HG03097 (cell line): ENCODE results near the gene KRTAP5-2.
A peak's percentile ranks its signal among the peaks of the same experiment; 100 is the strongest.
"Not testable (repeated sequence)": the region's sequence is repeated elsewhere in the genome, so short reads cannot be mapped to it uniquely, and the experiment has no call there.

Experiments used
- ATAC-seq: cut with Tn5 transposase; IDR thresholded peaks from one replicate; pipeline ENCODE4 v1.9.1; 2021; ENCODE audit not compliant: unreplicated experiment, low FRiP score

Gene KRTAP5-2

DNA sequence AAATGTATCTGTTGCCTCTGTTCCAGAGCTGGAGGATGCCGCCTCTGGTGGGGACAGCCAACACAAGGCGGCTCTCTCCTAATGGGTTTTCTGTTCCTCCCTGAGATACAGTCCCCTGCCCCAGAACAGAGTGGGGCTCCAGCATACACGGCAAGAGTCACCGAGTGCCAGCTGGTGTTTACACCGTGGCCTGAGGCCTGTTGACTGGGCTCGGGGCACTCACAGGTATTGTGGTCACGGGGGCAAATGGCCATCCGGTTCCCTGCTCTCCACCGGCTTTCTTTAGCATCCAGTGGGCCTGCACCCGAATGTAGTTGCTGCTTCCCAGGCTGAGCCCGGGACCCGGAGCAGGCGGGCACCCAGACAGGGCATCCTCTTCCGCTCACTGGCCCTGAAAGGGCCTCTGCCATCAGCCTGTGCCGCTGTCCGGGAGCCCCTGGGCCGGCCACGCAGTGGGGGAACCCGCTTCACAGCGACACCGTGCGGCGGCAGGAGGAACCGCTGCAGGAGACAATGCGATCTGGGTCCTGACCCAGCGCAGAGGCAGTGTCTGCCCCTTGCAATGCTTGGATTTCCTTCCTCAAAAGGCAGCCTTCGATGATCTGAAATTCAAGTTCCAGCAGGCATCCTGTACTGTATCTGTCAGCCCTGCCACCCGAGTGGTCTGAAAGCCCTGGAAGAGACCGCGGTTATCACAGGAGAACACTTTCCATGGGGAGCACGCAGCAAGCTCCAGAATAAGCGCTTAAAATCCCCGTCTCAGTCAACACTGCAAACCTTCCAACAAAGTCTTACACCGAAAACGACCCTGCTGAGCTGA, 30.6 kb upstream of the KRTAP5-2 start:
- ATAC-seq = no peak

- no peak for ATAC-seq
Measured at GRCh38 chr11:1625541-1625940, 27.4 kb upstream of the KRTAP5-2 start.

GRCh38 chr11:1624621-1625020, 26.5 kb upstream of the KRTAP5-2 start:
- ATAC-seq = no peak

DNA sequence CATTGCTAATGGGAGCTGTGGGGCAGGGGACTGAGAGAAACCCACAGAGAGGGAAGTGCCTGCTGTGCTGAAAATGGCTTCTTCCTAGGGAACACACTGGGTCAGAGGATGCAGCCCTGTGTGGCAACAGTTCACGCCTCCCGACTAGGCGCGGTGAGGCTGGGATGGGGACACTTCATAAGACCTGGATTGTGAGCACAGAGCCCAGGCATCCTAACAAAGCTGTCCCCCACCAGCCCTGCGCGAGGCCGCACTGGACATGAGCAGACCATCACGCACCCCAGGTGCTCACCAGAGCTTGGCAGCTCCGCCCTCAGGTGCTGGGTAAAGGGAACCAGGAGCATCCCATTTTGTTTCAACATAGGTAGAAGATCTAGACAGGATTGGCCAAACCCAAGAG, 25.6 kb upstream of the KRTAP5-2 start:
- ATAC-seq = no peak

GRCh38 chr11:1622086-1622485, 24.0 kb upstream of the KRTAP5-2 start, which contains the start of gene KRTAP5-4:
KRTAP5-4 (minus strand) TSS chr11:1622138; CDS start chr11:1622093, 45 bp downstream.
- ATAC-seq = no peak

- no peak for ATAC-seq
Measured at GRCh38 chr11:1619449-1619848, 21.4 kb upstream of the KRTAP5-2 start.

- ATAC-seq = no peak
Measured at GRCh38 chr11:1618231-1618630, 20.1 kb upstream of the KRTAP5-2 start.

DNA sequence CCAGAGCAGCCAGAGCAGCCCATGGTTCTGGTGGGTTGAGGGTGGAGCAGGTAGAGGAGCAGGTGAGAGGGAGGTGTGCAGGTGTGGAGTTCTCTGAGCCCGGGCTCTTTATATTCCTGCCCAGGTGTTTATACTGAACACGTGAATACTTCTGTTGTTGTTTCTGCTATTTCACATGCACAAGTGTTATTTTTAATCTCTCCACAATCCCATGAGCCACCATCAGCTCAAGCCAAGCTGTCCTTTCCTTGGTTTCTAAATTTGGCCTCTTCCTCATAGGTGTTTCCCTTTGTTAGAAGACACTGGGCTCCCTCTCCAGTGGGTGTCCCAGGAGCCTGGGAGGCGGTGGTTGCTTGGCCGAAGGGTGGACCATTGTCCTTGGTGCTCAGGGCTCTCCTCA, 10.3 kb upstream of the KRTAP5-2 start, which contains the start of gene KRTAP5-3:
KRTAP5-3 (minus strand) TSS at position 101 of the 400 bp plus-strand sequence; CDS start at position 23, 78 bp downstream.
- ATAC-seq = no peak

- not testable (repeated sequence) for ATAC-seq
Measured at GRCh38 chr11:1607901-1608300, 9.8 kb upstream of the KRTAP5-2 start.

DNA sequence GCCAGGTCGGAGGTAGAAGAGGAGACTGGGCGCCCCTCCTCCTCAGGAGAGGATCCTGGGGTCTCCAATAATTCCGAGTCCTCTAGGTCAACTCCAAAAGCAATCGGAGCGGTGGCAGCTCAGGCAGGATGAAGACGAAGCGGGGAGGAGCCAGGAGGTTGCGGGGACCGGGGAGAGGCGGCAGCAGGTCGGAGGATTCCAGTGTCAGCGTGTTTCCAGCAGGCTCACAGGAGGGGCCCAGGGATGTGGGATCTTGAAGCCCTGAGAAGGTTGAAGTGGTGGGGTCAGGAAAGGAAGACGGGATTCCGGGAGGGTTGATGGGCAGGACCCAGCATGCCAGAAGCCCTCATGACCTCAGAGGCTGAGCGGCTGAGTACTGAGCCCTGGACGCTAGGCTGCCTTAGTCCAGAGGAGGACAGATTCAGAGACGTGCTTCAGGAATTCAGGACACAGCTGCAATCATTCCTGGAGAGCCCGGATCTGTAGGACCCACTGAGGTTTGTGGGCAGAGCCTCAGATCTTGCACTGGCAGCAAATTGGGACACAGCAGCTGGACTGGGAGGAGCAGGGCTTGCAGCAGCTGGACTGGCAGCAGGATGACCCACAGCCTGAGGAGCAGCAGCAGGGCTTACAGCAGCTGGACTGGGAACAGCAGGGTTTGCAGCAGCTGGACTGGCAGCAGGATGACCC, 9.2 kb upstream of the KRTAP5-2 start:
- not testable (repeated sequence) for ATAC-seq

- peak; percentile 80 for ATAC-seq
Measured at GRCh38 chr11:1605923-1606322, 7.8 kb upstream of the KRTAP5-2 start.

DNA sequence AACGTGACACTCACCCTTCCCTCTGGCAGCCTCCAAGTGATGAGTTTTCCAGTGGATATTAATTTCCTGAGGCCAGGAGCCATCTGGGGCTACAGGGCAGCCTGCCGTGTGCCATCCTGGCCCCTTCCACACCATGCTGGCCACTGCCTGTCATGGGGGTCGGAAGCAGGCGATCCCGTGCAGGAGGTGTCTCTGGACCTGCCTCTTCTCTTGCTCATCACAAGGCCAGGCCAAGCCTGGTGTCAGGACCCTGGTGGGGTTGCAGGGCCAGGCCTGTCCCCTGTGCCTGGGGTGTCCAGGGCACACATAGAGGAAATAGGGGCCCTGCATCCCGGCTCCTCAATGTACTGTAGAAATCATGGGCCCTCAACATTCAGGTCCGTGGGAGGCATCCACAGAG, 6.6 kb upstream of the KRTAP5-2 start:
- ATAC-seq = no peak

GRCh38 chr11:1604181-1604580, 6.1 kb upstream of the KRTAP5-2 start:
- no peak for ATAC-seq

- no peak for ATAC-seq
Measured at GRCh38 chr11:1603629-1604028, 5.5 kb upstream of the KRTAP5-2 start.

- not testable (repeated sequence) for ATAC-seq
Measured at GRCh38 chr11:1601663-1602062, 3.6 kb upstream of the KRTAP5-2 start.

DNA sequence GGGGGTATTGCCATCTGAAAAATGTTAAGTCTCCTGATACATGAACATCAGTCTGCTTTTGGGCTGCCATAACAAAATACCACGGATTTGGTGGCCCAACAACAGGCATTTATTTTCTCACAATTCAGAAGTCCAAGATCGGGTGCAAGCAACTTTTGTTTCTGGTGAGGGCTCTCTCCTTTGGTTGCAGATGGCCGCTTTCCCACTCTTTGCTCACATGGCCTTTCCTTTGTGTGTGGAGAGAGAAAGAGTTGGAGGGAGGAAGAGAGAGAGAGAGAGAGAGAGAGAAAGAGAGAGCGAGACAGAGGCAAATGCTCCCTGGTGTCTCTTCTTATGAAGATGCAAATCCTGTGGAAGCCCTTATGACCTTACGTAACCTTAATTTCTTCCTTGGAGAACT, 2.5 kb upstream of the KRTAP5-2 start:
- no peak for ATAC-seq

GRCh38 chr11:1598816-1599215, 722 bp upstream of the KRTAP5-2 start:
- ATAC-seq = no peak

- not testable (repeated sequence) for ATAC-seq
Measured at GRCh38 chr11:1598406-1598805, 312 bp upstream of the KRTAP5-2 start.

DNA sequence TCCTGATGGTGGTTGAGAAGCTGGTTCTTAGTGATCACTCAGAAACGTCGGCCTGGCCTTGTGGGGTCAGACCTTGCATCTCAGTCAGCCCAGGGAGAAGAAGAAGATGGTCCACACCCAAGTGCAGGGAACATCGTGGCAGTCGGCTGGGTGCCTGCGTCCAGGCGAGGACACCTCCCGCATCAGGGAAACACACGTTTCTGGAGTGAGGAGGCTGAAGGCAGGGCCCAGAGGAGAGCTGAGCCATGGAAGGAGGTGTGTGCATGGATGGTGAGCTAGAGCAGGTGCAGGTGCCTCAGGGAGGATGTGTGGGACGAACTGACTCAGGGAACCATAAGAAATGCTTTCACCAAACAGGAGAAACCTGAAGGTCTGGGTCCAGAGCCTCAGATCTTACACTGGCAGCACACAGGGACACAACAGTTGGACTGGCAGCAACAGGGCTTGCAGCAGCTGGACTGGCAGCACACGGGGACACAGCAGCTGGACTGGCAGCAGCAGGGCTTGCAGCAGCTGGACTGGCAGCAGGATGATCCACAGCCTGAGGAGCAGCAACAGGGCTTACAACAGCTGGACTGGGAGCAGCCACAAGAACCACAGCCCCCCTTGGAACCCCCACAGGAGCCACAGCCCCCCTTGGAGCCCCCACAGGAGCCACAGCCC, 632 bp downstream of the KRTAP5-2 start:
- no peak for ATAC-seq

GRCh38 chr11:1596576-1597121, 1.4 kb downstream of the KRTAP5-2 start:
- not testable (repeated sequence) for ATAC-seq
